MM.1S (cell line): ENCODE results near the gene ZNF628.
A peak's percentile ranks its signal among the peaks of the same experiment; 100 is the strongest.

Source experiments
- DNase-seq: peaks from one replicate; pipeline ENCODE4 v3.0.0-alpha.2; 2015
- H2AFZ ChIP-seq: fragments of 300-600 bp; sonication (generic); 2 replicates; pipeline ENCODE4 v1.6.0; 2016; ENCODE audit warnings: antibody characterized with exemption, low read length
- H3F3A ChIP-seq: fragments of 300-600 bp; sonication (generic); 2 replicates; pipeline ENCODE4 v1.6.1; 2016; ENCODE audit warnings: mild to moderate bottlenecking, antibody characterized with exemption, low read length, moderate library complexity, mixed read lengths; ENCODE audit not compliant: insufficient read depth
- H3K27ac ChIP-seq: fragments of 300-600 bp; sonication (generic); 2 replicates; pipeline ENCODE4 v1.5.1; 2016; ENCODE audit warnings: mild to moderate bottlenecking, low read length
- H3K27me3 ChIP-seq: fragments of 300-600 bp; sonication (generic); replicated peaks from 2 replicates; pipeline ENCODE4 v1.6.0; 2016; ENCODE audit warnings: low read length; ENCODE audit not compliant: insufficient read depth
- H3K36me3 ChIP-seq: fragments of 300-600 bp; sonication (generic); replicated peaks from 2 replicates; pipeline ENCODE4 v1.6.1; 2016; ENCODE audit warnings: mild to moderate bottlenecking, low read length, mixed read lengths; ENCODE audit not compliant: insufficient read depth
- H3K4me1 ChIP-seq: fragments of 300-600 bp; sonication (generic); 2 replicates; pipeline ENCODE4 v1.6.1; 2016; ENCODE audit warnings: low read length, mixed read lengths
- H3K4me2 ChIP-seq: fragments of 300-600 bp; sonication (generic); 2 replicates; pipeline ENCODE4 v1.6.0; 2016; ENCODE audit warnings: low read depth, low read length
- H3K4me3 ChIP-seq: fragments of 300-600 bp; sonication (generic); 2 replicates; pipeline ENCODE4 v1.5.1; 2016; ENCODE audit warnings: low read length, mixed read lengths
- H3K79me2 ChIP-seq: fragments of 300-600 bp; sonication (generic); 2 replicates; pipeline ENCODE4 v1.6.1; 2016; ENCODE audit warnings: mixed run types, low read length, mixed read lengths
- H3K9ac ChIP-seq: fragments of 300-600 bp; sonication (generic); 2 replicates; pipeline ENCODE4 v1.6.1; 2016; ENCODE audit warnings: low read length, mixed read lengths
- H3K9me2 ChIP-seq: fragments of 300-600 bp; sonication (generic); replicated peaks from 2 replicates; pipeline ENCODE4 v1.6.1; 2016; ENCODE audit warnings: mild to moderate bottlenecking, low read length, mixed read lengths; ENCODE audit not compliant: insufficient read depth
- H3K9me3 ChIP-seq: fragments of 300-600 bp; sonication (generic); replicated peaks from 2 replicates; pipeline ENCODE4 v1.6.1; 2016; ENCODE audit warnings: mild to moderate bottlenecking, low read length, mixed read lengths; ENCODE audit not compliant: insufficient read depth
- H4K20me1 ChIP-seq: fragments of 300-600 bp; sonication (generic); 2 replicates; pipeline ENCODE4 v1.6.1; 2016; ENCODE audit warnings: mild to moderate bottlenecking, low read length, moderate library complexity, mixed read lengths; ENCODE audit not compliant: insufficient read depth
- CTCF ChIP-seq: fragments of 300-600 bp; sonication (generic); IDR thresholded peaks from 2 replicates; pipeline ENCODE4 v1.5.1; 2016; ENCODE audit warnings: antibody characterized with exemption, low read length, mixed read lengths
- EZH2 ChIP-seq: fragments of 300-600 bp; sonication (generic); optimal IDR thresholded peaks from 2 replicates; pipeline ENCODE3; 2017; ENCODE audit warnings: low read depth, mild to moderate bottlenecking, antibody characterized with exemption, low read length, mixed read lengths
- EZH2phosphoT487 ChIP-seq: fragments of 300-600 bp; sonication (generic); IDR thresholded peaks from 2 replicates; pipeline ENCODE4 v1.6.1; 2018; ENCODE audit warnings: antibody characterized with exemption, low read length

ZNF628 gene

GRCh38 chr19:55503502-55504251 is 27.3 kb downstream of the ZNF628 start:
- Histone ChIP-seq H3K27me3 (peaks cover 83% of the 10 kb centered on the region), H4K20me1 (no peaks in the 10 kb centered on the region), H2AFZ (peak overlapping the region; percentile 37), H3K27ac (no peak overlapping the region), H3K9me3 (no peaks in the 10 kb centered on the region), H3K4me1 (peaks cover 9% of the 10 kb centered on the region; the same call in 1 of the 2 replicates), H3K4me3 (peak overlapping the region; percentile 46; the same call in 1 of the 2 replicates), H3K4me2 (peak overlapping the region; percentile 45), H3K9me2 (no peaks in the 10 kb centered on the region), H3K79me2 (no peaks in the 10 kb centered on the region), H3F3A (no peaks in the 10 kb centered on the region), H3K36me3 (no peaks in the 10 kb centered on the region), H3K9ac (no peak overlapping the region)
- TF ChIP-seq EZH2phosphoT487 = no peak
- TF ChIP-seq EZH2 = no peak
- TF ChIP-seq CTCF = peak; percentile 93
- DNase-seq = peak; percentile 88

GRCh38 chr19:55504252-55504603 is 27.8 kb downstream of the ZNF628 start:
- Histone ChIP-seq H2AFZ (peak overlapping the region; percentile 37; the same call in 1 of the 2 replicates), H3K9me3 (no peaks in the 10 kb centered on the region), H3K79me2 (no peaks in the 10 kb centered on the region), H3K9ac (no peak overlapping the region), H3K27ac (no peak overlapping the region), H3K27me3 (peaks cover 83% of the 10 kb centered on the region), H4K20me1 (no peaks in the 10 kb centered on the region), H3K36me3 (no peaks in the 10 kb centered on the region), H3F3A (no peaks in the 10 kb centered on the region), H3K9me2 (no peaks in the 10 kb centered on the region), H3K4me2 (peak overlapping the region; percentile 45; the same call in 1 of the 2 replicates), H3K4me3 (no peak overlapping the region), H3K4me1 (peaks cover 9% of the 10 kb centered on the region; the same call in 1 of the 2 replicates)
- no peak for TF ChIP-seq EZH2
- TF ChIP-seq CTCF = 0 out of 2 replicates have a peak, but pooled peaks have one; percentile 2
- TF ChIP-seq EZH2phosphoT487 = no peak
- DNase-seq = no peak

- no peak overlapping the region for H3K4me2 ChIP-seq
- H3K9me3 ChIP-seq = no peaks in the 10 kb centered on the region
- peaks cover 9% of the 10 kb centered on the region; the same call in 1 of the 2 replicates for H3K4me1 ChIP-seq
- no peak for DNase-seq
- H3K36me3 ChIP-seq = no peaks in the 10 kb centered on the region
- H3K79me2 ChIP-seq = no peaks in the 10 kb centered on the region
- no peaks in the 10 kb centered on the region for H3K9me2 ChIP-seq
- TF ChIP-seq CTCF (no peak), EZH2phosphoT487 (no peak), EZH2 (no peak)
- H3K9ac ChIP-seq = no peak overlapping the region
- H4K20me1 ChIP-seq = no peaks in the 10 kb centered on the region
- no peak overlapping the region for H3K4me3 ChIP-seq
- H3K27me3 ChIP-seq = peaks cover 82% of the 10 kb centered on the region
- H3K27ac ChIP-seq = no peak overlapping the region
- H3F3A ChIP-seq = no peaks in the 10 kb centered on the region
- no peak overlapping the region for H2AFZ ChIP-seq
Measured at GRCh38 chr19:55504981-55505380, 28.6 kb downstream of the ZNF628 start.
